Left colon (tissue), 2 donors: ENCODE data around the gene MAG. TPM values are rescaled to one million over a fixed set of nuclear protein-coding genes. Genes with fewer than 3 reads are reported as not detected.

ENCODE experiments used
- microRNA-seq, 2 donors: library from miRNA; unstranded; fragments of <30 nt; microRNA quantifications; one replicate each; pipeline versions ENCODE4 v1.1.0 to v1.2.0, GENCODE V29; 2020
- total RNA-seq, 2 donors: library from RNA; stranded (reverse); fragmentation: NEBNext Ultra II Directional; extraction: Animal tissue kit (Norgen Biotek cat#: 25700); gene quantifications; one replicate each; pipeline ENCODE4 v1.2.1, GENCODE V29; 2021
- donor health status: DM: no; HTN: no; CAD: no.
- donor health status: DM: yes; HTN: yes; CAD: no.

Gene MAG
- total RNA-seq, 2 donors from 2014 or later: not detected

Small RNAs within 50 kb of the gene (microRNA-seq; reads per million reads assigned to microRNA genes)
- gene MIR5196: 0 reads per million in 2 donors

Other genes starting within 250 kb of the MAG start
- 1,000 to 10,000 TPM; 4,169 to 4,218 TPM for gene FXYD3, start 176.3 kb upstream of the MAG start, total RNA-seq
- 10 to 100 TPM in 1 of 2 donors, 1 to 10 TPM in 1; 9.7 to 14.2 TPM for gene LGI4, start 157.1 kb upstream of the MAG start, total RNA-seq
- gene FXYD1, start 153.3 kb upstream of the MAG start, total RNA-seq: 10 to 100 TPM in 1 of 2 donors, 1 to 10 TPM in 1; 7.7 to 30.3 TPM
- gene FXYD7, start 148.9 kb upstream of the MAG start, total RNA-seq: not detected
- gene FXYD5, start 137.4 kb upstream of the MAG start, total RNA-seq: 10 to 100 TPM; 14.9 to 18.3 TPM
- not detected for gene FAM187B, start 63.4 kb upstream of the MAG start, total RNA-seq
- gene LSR, start 43.2 kb upstream of the MAG start, total RNA-seq: 100 to 1,000 TPM; 323 to 324 TPM
- gene USF2, start 23.2 kb upstream of the MAG start, total RNA-seq: 10 to 100 TPM; 85.9 to 96.2 TPM
- gene HAMP, start 9.6 kb upstream of the MAG start, total RNA-seq: not detected
- 1 to 10 TPM; 2.5 to 3.2 TPM for gene CD22, start 37.0 kb downstream of the MAG start, total RNA-seq
- gene FFAR1, start 55.7 kb downstream of the MAG start, total RNA-seq: under 1 TPM in 1 of 2 donors, not detected in 1; 0.11 TPM
- gene FFAR3, start 66.3 kb downstream of the MAG start, total RNA-seq: not detected
- not detected for gene GPR42, start 78.9 kb downstream of the MAG start, total RNA-seq
- 1 to 10 TPM; 1.2 to 1.8 TPM for gene FFAR2, start 156.1 kb downstream of the MAG start, total RNA-seq
- gene KRTDAP, start 198.3 kb downstream of the MAG start, total RNA-seq: not detected
- gene DMKN, start 221.5 kb downstream of the MAG start, total RNA-seq: 10 to 100 TPM in 1 of 2 donors, 1 to 10 TPM in 1; 8.8 to 13.8 TPM
- gene SBSN, start 236.2 kb downstream of the MAG start, total RNA-seq: not detected
- gene GAPDHS, start 241.3 kb downstream of the MAG start, total RNA-seq: not detected